ENCODE data around the gene MAPKAPK5. TPM values are rescaled to one million over a fixed set of nuclear protein-coding genes. Genes with fewer than 3 reads are reported as not detected.

MAPKAPK5 gene
- total and polyA plus RNA-seq, 10 of the 15 experiments (the other 5 are each of a cell fraction or from before 2014, with no cell fraction given): 12.6 to 54.3 (median 41.5) TPM

DNA sequence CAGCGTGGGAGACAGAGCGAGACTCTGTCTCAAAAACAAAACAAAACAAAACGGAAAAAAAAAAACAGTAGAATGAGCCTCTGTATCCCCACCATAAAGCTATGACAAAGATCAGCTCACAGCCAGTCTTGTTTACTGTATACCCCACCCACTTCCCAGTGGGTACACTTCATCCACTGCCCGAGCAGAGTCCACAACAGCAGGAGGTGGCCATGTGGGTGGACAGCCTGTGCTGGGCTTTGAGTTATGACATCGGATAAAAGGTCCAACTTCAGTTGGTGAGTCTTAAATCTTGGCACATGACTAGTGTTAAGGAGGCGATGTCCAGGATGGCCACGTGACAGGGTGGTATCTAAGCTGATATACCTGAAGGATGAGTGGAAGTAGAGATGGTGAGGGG is 34.8 kb upstream of the MAPKAPK5 start (continued):
- TF ChIP-seq, protein P1, sequence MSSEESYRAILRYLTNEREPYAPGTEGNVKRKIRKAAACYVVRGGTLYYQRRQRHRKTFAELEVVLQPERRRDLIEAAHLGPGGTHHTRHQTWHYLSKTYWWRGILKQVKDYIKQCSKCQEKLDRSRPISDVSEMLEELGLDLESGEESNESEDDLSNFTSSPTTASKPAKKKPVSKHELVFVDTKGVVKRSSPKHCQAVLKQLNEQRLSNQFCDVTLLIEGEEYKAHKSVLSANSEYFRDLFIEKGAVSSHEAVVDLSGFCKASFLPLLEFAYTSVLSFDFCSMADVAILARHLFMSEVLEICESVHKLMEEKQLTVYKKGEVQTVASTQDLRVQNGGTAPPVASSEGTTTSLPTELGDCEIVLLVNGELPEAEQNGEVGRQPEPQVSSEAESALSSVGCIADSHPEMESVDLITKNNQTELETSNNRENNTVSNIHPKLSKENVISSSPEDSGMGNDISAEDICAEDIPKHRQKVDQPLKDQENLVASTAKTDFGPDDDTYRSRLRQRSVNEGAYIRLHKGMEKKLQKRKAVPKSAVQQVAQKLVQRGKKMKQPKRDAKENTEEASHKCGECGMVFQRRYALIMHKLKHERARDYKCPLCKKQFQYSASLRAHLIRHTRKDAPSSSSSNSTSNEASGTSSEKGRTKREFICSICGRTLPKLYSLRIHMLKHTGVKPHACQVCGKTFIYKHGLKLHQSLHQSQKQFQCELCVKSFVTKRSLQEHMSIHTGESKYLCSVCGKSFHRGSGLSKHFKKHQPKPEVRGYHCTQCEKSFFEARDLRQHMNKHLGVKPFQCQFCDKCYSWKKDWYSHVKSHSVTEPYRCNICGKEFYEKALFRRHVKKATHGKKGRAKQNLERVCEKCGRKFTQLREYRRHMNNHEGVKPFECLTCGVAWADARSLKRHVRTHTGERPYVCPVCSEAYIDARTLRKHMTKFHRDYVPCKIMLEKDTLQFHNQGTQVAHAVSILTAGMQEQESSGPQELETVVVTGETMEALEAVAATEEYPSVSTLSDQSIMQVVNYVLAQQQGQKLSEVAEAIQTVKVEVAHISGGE (CRISPR knock-in tag; IDR thresholded peaks at IDR 0.05): no peak
- TF ChIP-seq, protein P2, sequence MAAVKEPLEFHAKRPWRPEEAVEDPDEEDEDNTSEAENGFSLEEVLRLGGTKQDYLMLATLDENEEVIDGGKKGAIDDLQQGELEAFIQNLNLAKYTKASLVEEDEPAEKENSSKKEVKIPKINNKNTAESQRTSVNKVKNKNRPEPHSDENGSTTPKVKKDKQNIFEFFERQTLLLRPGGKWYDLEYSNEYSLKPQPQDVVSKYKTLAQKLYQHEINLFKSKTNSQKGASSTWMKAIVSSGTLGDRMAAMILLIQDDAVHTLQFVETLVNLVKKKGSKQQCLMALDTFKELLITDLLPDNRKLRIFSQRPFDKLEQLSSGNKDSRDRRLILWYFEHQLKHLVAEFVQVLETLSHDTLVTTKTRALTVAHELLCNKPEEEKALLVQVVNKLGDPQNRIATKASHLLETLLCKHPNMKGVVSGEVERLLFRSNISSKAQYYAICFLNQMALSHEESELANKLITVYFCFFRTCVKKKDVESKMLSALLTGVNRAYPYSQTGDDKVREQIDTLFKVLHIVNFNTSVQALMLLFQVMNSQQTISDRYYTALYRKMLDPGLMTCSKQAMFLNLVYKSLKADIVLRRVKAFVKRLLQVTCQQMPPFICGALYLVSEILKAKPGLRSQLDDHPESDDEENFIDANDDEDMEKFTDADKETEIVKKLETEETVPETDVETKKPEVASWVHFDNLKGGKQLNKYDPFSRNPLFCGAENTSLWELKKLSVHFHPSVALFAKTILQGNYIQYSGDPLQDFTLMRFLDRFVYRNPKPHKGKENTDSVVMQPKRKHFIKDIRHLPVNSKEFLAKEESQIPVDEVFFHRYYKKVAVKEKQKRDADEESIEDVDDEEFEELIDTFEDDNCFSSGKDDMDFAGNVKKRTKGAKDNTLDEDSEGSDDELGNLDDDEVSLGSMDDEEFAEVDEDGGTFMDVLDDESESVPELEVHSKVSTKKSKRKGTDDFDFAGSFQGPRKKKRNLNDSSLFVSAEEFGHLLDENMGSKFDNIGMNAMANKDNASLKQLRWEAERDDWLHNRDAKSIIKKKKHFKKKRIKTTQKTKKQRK (IDR thresholded peaks at IDR 0.05; ENCODE audit: low read depth, low read length): no peak
- no peak for TF ChIP-seq IKZF1 (conservative IDR thresholded peaks at IDR 0.05)
- no peak for TF ChIP-seq RAD51 (IDR thresholded peaks at IDR 0.05)
- TF ChIP-seq, protein P3, sequence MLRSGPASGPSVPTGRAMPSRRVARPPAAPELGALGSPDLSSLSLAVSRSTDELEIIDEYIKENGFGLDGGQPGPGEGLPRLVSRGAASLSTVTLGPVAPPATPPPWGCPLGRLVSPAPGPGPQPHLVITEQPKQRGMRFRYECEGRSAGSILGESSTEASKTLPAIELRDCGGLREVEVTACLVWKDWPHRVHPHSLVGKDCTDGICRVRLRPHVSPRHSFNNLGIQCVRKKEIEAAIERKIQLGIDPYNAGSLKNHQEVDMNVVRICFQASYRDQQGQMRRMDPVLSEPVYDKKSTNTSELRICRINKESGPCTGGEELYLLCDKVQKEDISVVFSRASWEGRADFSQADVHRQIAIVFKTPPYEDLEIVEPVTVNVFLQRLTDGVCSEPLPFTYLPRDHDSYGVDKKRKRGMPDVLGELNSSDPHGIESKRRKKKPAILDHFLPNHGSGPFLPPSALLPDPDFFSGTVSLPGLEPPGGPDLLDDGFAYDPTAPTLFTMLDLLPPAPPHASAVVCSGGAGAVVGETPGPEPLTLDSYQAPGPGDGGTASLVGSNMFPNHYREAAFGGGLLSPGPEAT (IDR thresholded peaks at IDR 0.05; ENCODE audit: low read depth): no peak
- no peak for TF ChIP-seq GABPA (IDR thresholded peaks at IDR 0.05; ENCODE audit: low read depth)
- TF ChIP-seq, protein P4, sequence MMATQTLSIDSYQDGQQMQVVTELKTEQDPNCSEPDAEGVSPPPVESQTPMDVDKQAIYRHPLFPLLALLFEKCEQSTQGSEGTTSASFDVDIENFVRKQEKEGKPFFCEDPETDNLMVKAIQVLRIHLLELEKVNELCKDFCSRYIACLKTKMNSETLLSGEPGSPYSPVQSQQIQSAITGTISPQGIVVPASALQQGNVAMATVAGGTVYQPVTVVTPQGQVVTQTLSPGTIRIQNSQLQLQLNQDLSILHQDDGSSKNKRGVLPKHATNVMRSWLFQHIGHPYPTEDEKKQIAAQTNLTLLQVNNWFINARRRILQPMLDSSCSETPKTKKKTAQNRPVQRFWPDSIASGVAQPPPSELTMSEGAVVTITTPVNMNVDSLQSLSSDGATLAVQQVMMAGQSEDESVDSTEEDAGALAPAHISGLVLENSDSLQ (IDR thresholded peaks at IDR 0.05): no peak
- TF ChIP-seq, protein P5, sequence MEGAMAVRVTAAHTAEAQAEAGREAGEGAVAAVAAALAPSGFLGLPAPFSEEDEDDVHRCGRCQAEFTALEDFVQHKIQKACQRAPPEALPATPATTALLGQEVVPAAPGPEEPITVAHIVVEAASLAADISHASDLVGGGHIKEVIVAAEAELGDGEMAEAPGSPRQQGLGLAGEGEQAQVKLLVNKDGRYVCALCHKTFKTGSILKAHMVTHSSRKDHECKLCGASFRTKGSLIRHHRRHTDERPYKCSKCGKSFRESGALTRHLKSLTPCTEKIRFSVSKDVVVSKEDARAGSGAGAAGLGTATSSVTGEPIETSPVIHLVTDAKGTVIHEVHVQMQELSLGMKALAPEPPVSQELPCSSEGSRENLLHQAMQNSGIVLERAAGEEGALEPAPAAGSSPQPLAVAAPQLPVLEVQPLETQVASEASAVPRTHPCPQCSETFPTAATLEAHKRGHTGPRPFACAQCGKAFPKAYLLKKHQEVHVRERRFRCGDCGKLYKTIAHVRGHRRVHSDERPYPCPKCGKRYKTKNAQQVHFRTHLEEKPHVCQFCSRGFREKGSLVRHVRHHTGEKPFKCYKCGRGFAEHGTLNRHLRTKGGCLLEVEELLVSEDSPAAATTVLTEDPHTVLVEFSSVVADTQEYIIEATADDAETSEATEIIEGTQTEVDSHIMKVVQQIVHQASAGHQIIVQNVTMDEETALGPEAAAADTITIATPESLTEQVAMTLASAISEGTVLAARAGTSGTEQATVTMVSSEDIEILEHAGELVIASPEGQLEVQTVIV (IDR thresholded peaks at IDR 0.05; ENCODE audit: borderline replicate concordance, partially characterized antibody): no peak
- no peak for TF ChIP-seq RB1 (IDR thresholded peaks at IDR 0.05; ENCODE audit: borderline replicate concordance)
- no peak for TF ChIP-seq PAX8 (IDR thresholded peaks at IDR 0.05)
- TF ChIP-seq ZNF384 (IDR thresholded peaks at IDR 0.05; ENCODE audit: borderline replicate concordance, low read depth, low read length): no peak
- TF ChIP-seq POU2F2 (IDR thresholded peaks at IDR 0.05; ENCODE audit: borderline replicate concordance, low read depth, low read length): no peak
